Measurements from ENCODE around the gene DENND1A.
"Not testable (repeated sequence)": the region's sequence is repeated elsewhere in the genome, so short reads cannot be mapped to it uniquely, and the experiment has no call there.

DENND1A gene

DNA sequence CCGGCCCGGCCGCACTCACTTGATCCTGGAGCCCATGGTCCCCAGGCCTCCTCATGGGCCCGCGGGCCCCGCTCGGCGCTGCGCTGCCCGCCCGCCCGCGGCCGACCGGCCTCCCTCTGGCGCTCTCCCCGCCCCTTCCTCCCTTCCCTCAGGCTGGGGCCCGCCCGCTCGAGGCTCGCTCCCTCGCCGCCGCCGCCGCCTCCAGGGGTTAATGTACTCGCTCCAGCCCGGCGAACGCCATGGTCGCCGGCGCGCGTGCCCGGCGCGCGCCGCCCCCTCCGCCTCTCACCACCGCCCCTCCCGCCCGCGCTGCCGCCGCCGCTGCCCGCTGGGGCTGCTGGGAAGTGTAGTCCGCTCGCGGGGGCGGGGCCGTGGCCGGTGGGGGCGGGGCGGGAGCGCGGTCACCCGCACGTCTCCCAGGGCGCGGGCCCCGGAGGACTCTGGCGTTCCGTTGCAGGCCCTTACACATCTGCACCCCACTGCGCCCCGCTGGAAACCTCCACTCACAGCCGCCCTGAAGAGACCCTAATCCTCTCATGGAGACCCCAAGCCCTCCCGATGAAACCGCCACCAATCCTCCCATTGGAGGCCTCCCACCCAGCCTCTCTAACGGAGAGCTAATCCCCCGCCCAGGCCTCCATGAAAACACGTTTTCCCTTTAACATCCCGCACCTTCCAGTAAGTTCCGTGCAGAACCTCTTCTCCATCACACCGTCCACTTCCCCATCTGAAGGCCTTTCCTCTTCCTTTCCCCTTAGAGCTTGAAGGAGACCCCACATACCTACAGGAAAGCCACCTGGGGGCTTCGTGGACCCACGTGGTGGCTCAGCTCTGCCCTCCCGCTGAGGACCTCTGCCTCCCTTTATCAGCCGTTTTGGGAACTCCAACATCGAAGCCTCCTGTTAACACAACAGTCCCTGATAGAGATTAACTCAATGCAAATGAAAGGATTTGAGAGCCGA is at the start of gene DENND1A:
DENND1A (minus strand) TSS at position 257 of the 962 bp plus-strand sequence; CDS start at position 36, 221 bp downstream.
- DNase-seq (ENCODE audit: low read depth in 3 of 3, low spot score in 1 of 3), result peak; percentile 65 to 82 (median 74)

- DNase-seq (ENCODE audit: low read depth in 3 of 3, low spot score in 1 of 3), result no peak
These were observed 49.1 kb upstream of the DENND1A start for GRCh38 chr9:123978981-123979380.

DNA sequence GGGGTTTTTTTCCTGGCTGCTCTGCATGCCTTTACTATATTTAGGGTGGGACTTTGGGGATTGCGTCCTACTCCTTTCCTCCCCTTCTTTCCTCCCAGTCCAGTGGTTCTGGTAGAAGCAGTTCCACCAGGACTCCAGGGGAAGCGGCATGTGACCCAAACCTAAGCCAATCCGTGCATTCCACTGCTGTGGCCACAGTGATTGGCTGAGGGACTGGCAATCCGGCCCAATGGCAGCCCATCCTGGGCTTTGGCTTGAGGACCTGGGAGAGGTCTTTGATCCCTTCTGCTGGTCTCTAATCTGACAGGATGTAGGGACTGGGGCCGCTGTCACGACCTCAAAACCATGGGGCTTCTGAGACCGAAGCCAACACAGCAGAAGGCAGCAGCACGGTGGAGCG is 46.7 kb upstream of the DENND1A start:
- DNase-seq (ENCODE audit: low read depth in 3 of 3, low spot score in 1 of 3), result not testable (repeated sequence)

GRCh38 chr9:123975871-123976270 is 45.9 kb upstream of the DENND1A start:
- no peak for DNase-seq (ENCODE audit: low read depth in 3 of 3, low spot score in 1 of 3)

GRCh38 chr9:123974471-123974870 is 44.5 kb upstream of the DENND1A start:
- DNase-seq (ENCODE audit: low read depth in 3 of 3, low spot score in 1 of 3), result no peak

DNA sequence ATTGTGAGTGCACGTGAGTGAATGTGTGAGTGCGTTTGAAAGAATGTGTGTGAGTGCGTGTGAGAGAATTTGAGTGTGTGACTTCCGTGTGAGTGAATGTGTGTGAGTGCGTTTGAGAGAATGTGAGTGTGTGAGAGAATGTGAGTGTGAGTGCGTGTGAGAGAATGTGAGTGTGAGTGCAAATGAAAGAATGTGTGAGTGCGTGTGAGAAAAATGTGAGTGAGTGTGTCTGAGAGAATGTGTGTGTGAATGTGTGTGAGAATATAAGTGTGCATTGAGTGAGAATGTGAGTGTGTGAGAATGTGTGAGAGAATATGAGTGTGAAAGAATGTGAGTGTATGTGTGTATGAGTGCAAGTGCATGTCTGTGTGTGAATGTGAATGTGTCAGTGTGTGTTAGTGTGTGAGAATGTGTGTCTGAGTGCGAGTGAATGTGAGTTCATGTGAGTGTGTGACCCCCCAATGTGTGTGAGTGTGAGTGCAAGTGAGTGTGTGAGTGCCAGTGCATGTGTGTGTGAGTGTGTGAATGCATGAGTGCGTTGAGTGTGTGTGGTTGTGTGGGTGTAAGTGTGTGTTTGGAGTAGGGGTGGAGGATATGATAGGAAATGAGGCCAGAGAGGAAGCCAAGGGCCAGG is 43.8 kb upstream of the DENND1A start:
- no peak for DNase-seq (ENCODE audit: low read depth in 3 of 3, low spot score in 1 of 3)

- no peak for DNase-seq (ENCODE audit: low read depth in 3 of 3, low spot score in 1 of 3)
These were observed 42.7 kb upstream of the DENND1A start for GRCh38 chr9:123972618-123973017.

GRCh38 chr9:123967323-123967722 is 37.4 kb upstream of the DENND1A start:
- no peak for DNase-seq (ENCODE audit: low read depth in 3 of 3, low spot score in 1 of 3)

GRCh38 chr9:123965801-123966686 is 36.1 kb upstream of the DENND1A start:
- DNase-seq (ENCODE audit: low read depth in 3 of 3, low spot score in 1 of 3), result no peak

- DNase-seq (ENCODE audit: low read depth in 3 of 3, low spot score in 1 of 3), result no peak
These were observed 34.8 kb upstream of the DENND1A start for GRCh38 chr9:123964761-123965160.

DNA sequence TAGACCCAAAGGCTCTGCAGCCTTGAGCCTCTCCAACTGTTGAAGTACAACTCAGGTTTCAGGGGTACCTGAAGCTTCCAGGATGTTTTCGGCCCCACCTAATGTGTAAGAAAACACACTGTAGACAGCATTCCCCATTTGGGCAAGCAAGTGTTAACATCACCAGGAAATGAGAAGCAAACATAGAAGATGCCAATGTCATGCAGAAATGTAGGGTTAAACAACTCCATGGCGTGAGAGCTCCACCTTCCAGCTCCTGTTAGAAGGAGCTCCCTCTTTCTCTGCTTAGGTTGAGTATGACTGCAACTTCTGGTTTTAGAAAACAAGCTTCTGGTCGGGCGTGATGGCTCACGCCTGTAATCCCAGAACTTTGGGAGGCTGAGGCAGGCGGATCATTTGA is 31.0 kb upstream of the DENND1A start:
- no peak for DNase-seq (ENCODE audit: low read depth in 3 of 3, low spot score in 1 of 3)

- DNase-seq (ENCODE audit: low read depth in 3 of 3, low spot score in 1 of 3), result no peak
These were observed 30.4 kb upstream of the DENND1A start for GRCh38 chr9:123960366-123960765.

- DNase-seq (ENCODE audit: low read depth in 3 of 3, low spot score in 1 of 3), result no peak
These were observed 29.9 kb upstream of the DENND1A start for GRCh38 chr9:123959787-123960186.

DNA sequence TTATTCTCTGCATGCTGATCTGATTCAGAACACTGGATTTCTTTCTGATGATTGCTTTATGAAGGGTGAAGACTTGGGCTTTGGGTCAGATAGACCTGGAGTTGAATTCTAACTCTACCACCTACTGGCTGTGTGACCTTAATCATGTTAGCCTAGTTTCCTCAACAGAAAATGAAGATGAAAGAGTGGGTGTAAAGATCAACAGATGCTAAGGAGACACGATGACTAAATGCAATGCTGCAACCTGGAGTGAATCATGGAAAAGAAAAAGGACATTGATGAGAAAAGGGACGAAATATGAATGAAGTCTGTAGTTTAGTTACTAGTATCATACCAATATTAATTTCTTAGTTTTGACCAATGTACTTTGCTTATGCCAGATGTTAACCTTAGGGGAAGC is 27.8 kb upstream of the DENND1A start:
- DNase-seq (ENCODE audit: low read depth in 3 of 3, low spot score in 1 of 3), result no peak

DNA sequence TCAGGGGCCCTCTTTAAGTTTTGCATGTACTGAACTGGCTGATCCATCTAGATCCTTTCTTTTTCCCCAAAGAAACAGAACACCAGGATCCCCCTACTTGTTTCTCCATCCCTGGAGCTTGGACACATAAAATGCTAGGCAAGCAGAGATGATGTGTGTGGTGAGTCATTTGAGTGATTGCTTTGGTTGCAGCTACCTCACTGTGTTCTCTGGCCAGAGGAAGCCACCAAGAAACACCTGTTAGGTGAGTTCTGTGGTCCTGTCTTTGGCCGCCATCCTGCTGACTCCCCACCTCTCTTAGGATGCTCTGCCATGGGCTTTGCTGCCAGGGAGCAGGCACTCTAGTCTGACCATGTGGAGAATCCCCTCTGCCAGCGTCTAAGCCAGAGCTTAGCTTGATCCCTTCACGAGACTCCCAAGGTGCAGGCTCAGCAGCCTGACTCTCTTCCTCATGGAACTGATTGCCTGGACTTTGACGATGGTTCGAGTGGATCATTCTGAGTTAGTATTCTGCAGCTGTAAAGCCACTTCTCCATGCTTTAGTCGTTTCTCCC is 27.3 kb upstream of the DENND1A start:
- no peak for DNase-seq (ENCODE audit: low read depth in 3 of 3, low spot score in 1 of 3)

DNA sequence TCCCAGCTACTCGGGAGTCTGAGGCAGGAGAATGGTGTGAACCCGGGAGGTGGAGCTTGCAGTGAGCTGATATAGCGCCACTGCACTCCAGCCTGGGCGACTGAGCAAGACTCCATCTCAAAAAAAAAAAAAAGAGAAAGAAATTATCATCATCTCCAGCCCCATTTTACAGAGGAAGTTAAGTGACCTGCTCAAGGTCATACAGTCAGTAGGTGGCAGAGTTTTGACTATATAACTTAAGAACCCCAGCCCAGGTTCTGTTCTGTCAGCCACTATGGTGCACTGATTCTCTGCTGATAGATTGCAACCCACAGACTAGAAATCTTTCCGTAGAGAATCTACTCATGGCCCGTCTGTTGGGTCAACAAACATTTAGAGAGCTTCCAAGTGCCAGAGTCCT is 25.7 kb upstream of the DENND1A start:
- DNase-seq (ENCODE audit: low read depth in 3 of 3, low spot score in 1 of 3), result no peak

DNA sequence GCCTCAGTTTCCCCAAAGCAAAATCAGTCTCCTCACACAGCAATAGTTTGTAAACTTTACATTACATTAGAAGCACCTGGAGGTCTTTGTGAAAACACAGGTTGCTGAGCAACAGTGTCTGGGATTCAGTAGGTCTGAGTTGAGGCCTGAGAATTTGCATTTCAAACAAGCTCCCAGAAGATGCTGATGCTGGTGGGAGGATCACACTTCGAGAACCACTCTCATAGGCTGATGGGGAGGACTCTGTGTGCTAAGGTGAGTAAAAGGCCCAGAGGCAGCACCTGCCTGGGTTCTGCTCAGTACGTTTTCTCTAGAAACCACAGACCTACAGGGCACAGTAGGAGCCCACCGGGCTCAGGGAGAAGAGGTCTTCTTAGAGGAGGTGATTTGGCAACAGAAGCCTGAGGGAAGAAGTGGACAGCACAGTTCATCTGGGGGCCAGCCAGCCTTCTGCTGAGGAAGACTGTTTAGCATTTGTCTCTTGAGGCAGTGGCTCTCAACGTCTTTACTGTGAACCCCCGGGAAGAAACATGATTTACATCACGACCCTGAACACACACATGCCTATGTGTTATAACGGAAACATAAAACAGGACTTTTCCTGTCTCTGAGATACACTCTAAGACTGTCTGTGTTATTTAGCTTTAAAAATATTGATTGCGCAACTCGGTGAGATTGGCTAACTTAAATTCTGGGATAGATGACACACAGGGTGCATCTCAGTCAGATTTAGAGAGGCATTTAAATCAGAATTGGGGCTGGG is 24.8 kb upstream of the DENND1A start:
- DNase-seq (ENCODE audit: low read depth in 3 of 3, low spot score in 1 of 3), result no peak

- no peak for DNase-seq (ENCODE audit: low read depth in 3 of 3, low spot score in 1 of 3)
These were observed 22.9 kb upstream of the DENND1A start for GRCh38 chr9:123952641-123953495.

DNA sequence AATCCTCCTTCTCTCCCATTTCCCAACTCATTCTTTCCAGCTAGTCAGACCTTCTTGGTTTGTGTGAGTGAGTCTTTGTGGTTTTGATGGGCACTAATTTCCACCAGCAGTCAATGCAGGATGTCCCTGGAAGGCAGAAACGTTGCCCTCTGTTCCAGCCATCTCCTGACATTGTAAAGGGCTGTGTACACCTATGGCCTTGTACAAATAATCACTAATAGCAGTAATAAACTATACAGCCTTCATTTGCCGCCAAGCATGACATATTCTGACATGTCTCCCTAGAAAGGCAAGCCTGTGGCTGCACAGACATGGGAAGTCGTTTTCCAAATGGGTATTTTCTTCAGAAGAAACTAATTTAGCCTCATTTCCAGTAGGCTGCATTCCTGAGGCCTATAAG is 18.4 kb upstream of the DENND1A start:
- no peak for DNase-seq (ENCODE audit: low read depth in 3 of 3, low spot score in 1 of 3)
